PFSK-1 (cell line): Measurements from ENCODE around the gene PDLIM1.

Experiments used
- FOXP2 ChIP-seq: optimal IDR thresholded peaks from 2 replicates; pipeline ENCODE3; 2011; ENCODE audit warnings: borderline replicate concordance, control low read depth, inconsistent platforms; ENCODE audit not compliant: insufficient read depth; ENCODE audit errors: extremely low read length, extremely low read depth
- POLR2AphosphoS5 ChIP-seq: IDR thresholded peaks from 2 replicates; pipeline ENCODE4 v1.6.1; 2012; ENCODE audit warnings: low read depth, mild to moderate bottlenecking, control low read depth, low read length, moderate library complexity
- REST ChIP-seq, 2 experiments: IDR thresholded peaks; 2 replicates each; pipeline versions ENCODE4 v1.6.1 to v1.8.0; 2011 to 2012; ENCODE audit warnings: low read depth in 2 of 2, low read length in 2 of 2, control low read depth in 1 of 2, inconsistent platforms in 1 of 2, mild to moderate bottlenecking in 1 of 2, moderate library complexity in 1 of 2; ENCODE audit not compliant: insufficient read depth in 1 of 2
- SIN3A ChIP-seq: IDR thresholded peaks from 2 replicates; pipeline ENCODE4 v1.6.1; 2012; ENCODE audit warnings: mild to moderate bottlenecking, low read length, moderate library complexity, borderline replicate concordance; ENCODE audit not compliant: insufficient read depth
- TAF1 ChIP-seq: IDR thresholded peaks from 2 replicates; pipeline ENCODE4 v1.6.1; 2012; ENCODE audit warnings: low read length, control low read depth, borderline replicate concordance; ENCODE audit not compliant: insufficient read depth

Gene PDLIM1

GRCh38 chr10:95308389-95309302 is 17.8 kb upstream of the PDLIM1 start:
- TF ChIP-seq FOXP2 (no peak), SIN3A (no peak), POLR2AphosphoS5 (no peak), REST (IDR thresholded peaks at IDR 0.05; ENCODE audit: insufficient read depth in 1 of 2, low read depth in 2 of 2, low read length in 2 of 2) (no peak), TAF1 (no peak)

- no peak for TF ChIP-seq FOXP2
- no peak for TF ChIP-seq SIN3A
These were observed 16.0 kb upstream of the PDLIM1 start for GRCh38 chr10:95306851-95307250.

- no peak for TF ChIP-seq POLR2AphosphoS5
These were observed 15.5 kb upstream of the PDLIM1 start for GRCh38 chr10:95306318-95306650.

GRCh38 chr10:95305606-95306317 is 15.0 kb upstream of the PDLIM1 start:
- TF ChIP-seq POLR2AphosphoS5: no peak
- no peak for TF ChIP-seq TAF1
- no peak for TF ChIP-seq FOXP2

GRCh38 chr10:95304976-95305375 is 14.2 kb upstream of the PDLIM1 start:
- TF ChIP-seq FOXP2 (no peak), REST (IDR thresholded peaks at IDR 0.05; ENCODE audit: insufficient read depth in 1 of 2, low read depth in 2 of 2, low read length in 2 of 2) (no peak), POLR2AphosphoS5 (no peak), SIN3A (no peak), TAF1 (no peak)

GRCh38 chr10:95304463-95304862 is 13.7 kb upstream of the PDLIM1 start:
- TF ChIP-seq POLR2AphosphoS5 (no peak), TAF1 (no peak), SIN3A (no peak), FOXP2 (no peak), REST (IDR thresholded peaks at IDR 0.05; ENCODE audit: insufficient read depth in 1 of 2, low read depth in 2 of 2, low read length in 2 of 2) (no peak)
